ENCODE results near the gene SERPINB12.

SERPINB12 gene

GRCh38 chr18:63591725-63592124 is 49.6 kb downstream of the SERPINB12 start:
- Histone ChIP-seq H4K20me1 (no peaks in the 10 kb centered on the region), H3K9ac (no peak overlapping the region), H3K27me3 (no peaks in the 10 kb centered on the region), H3K4me1 (no peaks in the 10 kb centered on the region), H3K27ac (no peak overlapping the region), H3K36me3 (no peaks in the 10 kb centered on the region), H3K4me2 (no peak overlapping the region), H3K4me3 (no peak overlapping the region), H3K9me3 (0 out of 2 replicates have a peak, but pooled peaks cover 8% of the 10 kb centered on the region)
- TF ChIP-seq Cebpa-rat (IDR thresholded peaks at IDR 0.05) = no peak

GRCh38 chr18:63592471-63592870 is 50.3 kb downstream of the SERPINB12 start:
- no peak overlapping the region for H3K4me3 ChIP-seq
- no peaks in the 10 kb centered on the region for H3K4me1 ChIP-seq
- no peak overlapping the region for H3K9ac ChIP-seq
- H3K27ac ChIP-seq = no peak overlapping the region
- no peaks in the 10 kb centered on the region for H3K36me3 ChIP-seq
- no peak overlapping the region for H3K4me2 ChIP-seq
- H3K9me3 ChIP-seq = 0 out of 2 replicates have a peak, but pooled peaks cover 8% of the 10 kb centered on the region
- no peaks in the 10 kb centered on the region for H4K20me1 ChIP-seq
- no peaks in the 10 kb centered on the region for H3K27me3 ChIP-seq
- no peak for TF ChIP-seq Cebpa-rat (IDR thresholded peaks at IDR 0.05)

GRCh38 chr18:63596964-63597363 is 54.8 kb downstream of the SERPINB12 start:
- TF ChIP-seq Cebpa-rat (IDR thresholded peaks at IDR 0.05) = no peak
- no peak overlapping the region for H3K9ac ChIP-seq

GRCh38 chr18:63603355-63603754 is 61.2 kb downstream of the SERPINB12 start:
- Histone ChIP-seq H3K4me2 (no peak overlapping the region), H3K36me3 (no peaks in the 10 kb centered on the region), H4K20me1 (no peaks in the 10 kb centered on the region), H3K27ac (no peak overlapping the region), H3K9me3 (no peaks in the 10 kb centered on the region), H3K9ac (no peak overlapping the region), H3K27me3 (no peaks in the 10 kb centered on the region), H3K4me3 (no peak overlapping the region), H3K4me1 (no peaks in the 10 kb centered on the region)
- TF ChIP-seq Cebpa-rat (IDR thresholded peaks at IDR 0.05) = no peak

More at GRCh38 chr18:63596964-63597363, 54.8 kb downstream of the SERPINB12 start:
- no peak overlapping the region for H3K4me2 ChIP-seq
- no peaks in the 10 kb centered on the region for H3K36me3 ChIP-seq
- no peaks in the 10 kb centered on the region for H3K4me1 ChIP-seq
- H3K4me3 ChIP-seq = no peak overlapping the region
- no peaks in the 10 kb centered on the region for H3K9me3 ChIP-seq
- H3K27me3 ChIP-seq = no peaks in the 10 kb centered on the region
- H4K20me1 ChIP-seq = no peaks in the 10 kb centered on the region
- no peak overlapping the region for H3K27ac ChIP-seq

- TF ChIP-seq Cebpa-rat (IDR thresholded peaks at IDR 0.05) = no peak
- Histone ChIP-seq H3K4me3 (no peak overlapping the region), H3K4me1 (no peaks in the 10 kb centered on the region), H3K9ac (no peak overlapping the region), H3K4me2 (no peak overlapping the region), H4K20me1 (no peaks in the 10 kb centered on the region), H3K27ac (no peak overlapping the region), H3K36me3 (no peaks in the 10 kb centered on the region), H3K27me3 (no peaks in the 10 kb centered on the region), H3K9me3 (no peaks in the 10 kb centered on the region)
These were observed 61.6 kb downstream of the SERPINB12 start for GRCh38 chr18:63603772-63604171.

GRCh38 chr18:63604791-63605567 is 62.8 kb downstream of the SERPINB12 start:
- H3K9me3 ChIP-seq = no peaks in the 10 kb centered on the region
- H4K20me1 ChIP-seq = no peaks in the 10 kb centered on the region
- no peaks in the 10 kb centered on the region for H3K36me3 ChIP-seq
- no peaks in the 10 kb centered on the region for H3K27me3 ChIP-seq
- H3K27ac ChIP-seq = no peak overlapping the region
- no peak for TF ChIP-seq Cebpa-rat (IDR thresholded peaks at IDR 0.05)
- no peaks in the 10 kb centered on the region for H3K4me1 ChIP-seq
- H3K4me2 ChIP-seq = no peak overlapping the region
- H3K9ac ChIP-seq = no peak overlapping the region
- H3K4me3 ChIP-seq = no peak overlapping the region

GRCh38 chr18:63606526-63606925 is 64.4 kb downstream of the SERPINB12 start:
- Histone ChIP-seq H3K4me2 (no peak overlapping the region), H3K9me3 (no peaks in the 10 kb centered on the region), H3K27me3 (no peaks in the 10 kb centered on the region), H3K4me3 (no peak overlapping the region), H3K27ac (no peak overlapping the region), H3K4me1 (no peaks in the 10 kb centered on the region), H3K36me3 (no peaks in the 10 kb centered on the region), H4K20me1 (no peaks in the 10 kb centered on the region), H3K9ac (no peak overlapping the region)
- TF ChIP-seq Cebpa-rat (IDR thresholded peaks at IDR 0.05) = no peak

GRCh38 chr18:63613420-63613819 is 71.3 kb downstream of the SERPINB12 start:
- Histone ChIP-seq H3K36me3 (no peaks in the 10 kb centered on the region), H3K4me2 (no peak overlapping the region), H3K27me3 (no peaks in the 10 kb centered on the region), H3K9me3 (no peaks in the 10 kb centered on the region), H3K4me3 (no peak overlapping the region), H3K27ac (no peak overlapping the region), H4K20me1 (no peaks in the 10 kb centered on the region), H3K9ac (no peak overlapping the region), H3K4me1 (no peaks in the 10 kb centered on the region)
- no peak for TF ChIP-seq Cebpa-rat (IDR thresholded peaks at IDR 0.05)

GRCh38 chr18:63617049-63617914 is 75.1 kb downstream of the SERPINB12 start:
- H3K4me1 ChIP-seq = no peaks in the 10 kb centered on the region
- H4K20me1 ChIP-seq = no peaks in the 10 kb centered on the region
- no peaks in the 10 kb centered on the region for H3K36me3 ChIP-seq
- H3K4me3 ChIP-seq = no peak overlapping the region
- peaks cover 12% of the 10 kb centered on the region for H3K9me3 ChIP-seq
- TF ChIP-seq Cebpa-rat (IDR thresholded peaks at IDR 0.05) = no peak
- no peak overlapping the region for H3K9ac ChIP-seq
- H3K27me3 ChIP-seq = no peaks in the 10 kb centered on the region
- no peak overlapping the region for H3K27ac ChIP-seq
- H3K4me2 ChIP-seq = no peak overlapping the region

- Histone ChIP-seq H3K27me3 (no peaks in the 10 kb centered on the region), H3K4me3 (no peak overlapping the region), H3K9ac (no peak overlapping the region), H3K9me3 (peaks cover 15% of the 10 kb centered on the region), H3K36me3 (no peaks in the 10 kb centered on the region), H3K27ac (no peak overlapping the region), H4K20me1 (no peaks in the 10 kb centered on the region), H3K4me2 (no peak overlapping the region), H3K4me1 (no peaks in the 10 kb centered on the region)
- TF ChIP-seq Cebpa-rat (IDR thresholded peaks at IDR 0.05) = no peak
These were observed 75.7 kb downstream of the SERPINB12 start for GRCh38 chr18:63617915-63618234.
